ENCODE data around the gene AGXT2.

AGXT2 gene

GRCh38 chr5:35089334-35090314, 41.9 kb upstream of the AGXT2 start:
- peak; percentile 78 for TF ChIP-seq CTCF (IDR thresholded peaks at IDR 0.05; ENCODE audit: low read depth, low read length)
- H3K4me3 ChIP-seq (ENCODE audit: low read depth, low read length), result no peak overlapping the region

- no peak for TF ChIP-seq CTCF (IDR thresholded peaks at IDR 0.05; ENCODE audit: low read depth, low read length)
- H3K4me3 ChIP-seq (ENCODE audit: low read depth, low read length), result no peak overlapping the region
These were observed 40.2 kb upstream of the AGXT2 start for GRCh38 chr5:35087991-35088390.

- H3K4me3 ChIP-seq (ENCODE audit: low read depth, low read length), result no peak overlapping the region
- TF ChIP-seq CTCF (IDR thresholded peaks at IDR 0.05; ENCODE audit: low read depth, low read length), result no peak
These were observed 35.4 kb upstream of the AGXT2 start for GRCh38 chr5:35083150-35083549.

GRCh38 chr5:35082530-35082929, 34.8 kb upstream of the AGXT2 start:
- TF ChIP-seq CTCF (IDR thresholded peaks at IDR 0.05; ENCODE audit: low read depth, low read length), result no peak
- H3K4me3 ChIP-seq (ENCODE audit: low read depth, low read length), result no peak overlapping the region

GRCh38 chr5:35081134-35081533, 33.4 kb upstream of the AGXT2 start:
- no peak overlapping the region for H3K4me3 ChIP-seq (ENCODE audit: low read depth, low read length)
- TF ChIP-seq CTCF (IDR thresholded peaks at IDR 0.05; ENCODE audit: low read depth, low read length), result no peak

GRCh38 chr5:35073160-35073559, 25.4 kb upstream of the AGXT2 start:
- H3K4me3 ChIP-seq (ENCODE audit: low read depth, low read length), result no peak overlapping the region
- TF ChIP-seq CTCF (IDR thresholded peaks at IDR 0.05; ENCODE audit: low read depth, low read length), result no peak

GRCh38 chr5:35069188-35069587, 21.4 kb upstream of the AGXT2 start:
- no peak for TF ChIP-seq CTCF (IDR thresholded peaks at IDR 0.05; ENCODE audit: low read depth, low read length)
- H3K4me3 ChIP-seq (ENCODE audit: low read depth, low read length), result no peak overlapping the region

Measured in WI38 (cell line).